GM21576 (cell line): ENCODE results near the gene PRKAG3.

Source experiments
- ATAC-seq: cut with Tn5 transposase; IDR thresholded peaks from one replicate; pipeline ENCODE4 v1.9.1; 2021; ENCODE audit warnings: mild to moderate bottlenecking, moderate library complexity; ENCODE audit not compliant: unreplicated experiment

Gene PRKAG3

DNA sequence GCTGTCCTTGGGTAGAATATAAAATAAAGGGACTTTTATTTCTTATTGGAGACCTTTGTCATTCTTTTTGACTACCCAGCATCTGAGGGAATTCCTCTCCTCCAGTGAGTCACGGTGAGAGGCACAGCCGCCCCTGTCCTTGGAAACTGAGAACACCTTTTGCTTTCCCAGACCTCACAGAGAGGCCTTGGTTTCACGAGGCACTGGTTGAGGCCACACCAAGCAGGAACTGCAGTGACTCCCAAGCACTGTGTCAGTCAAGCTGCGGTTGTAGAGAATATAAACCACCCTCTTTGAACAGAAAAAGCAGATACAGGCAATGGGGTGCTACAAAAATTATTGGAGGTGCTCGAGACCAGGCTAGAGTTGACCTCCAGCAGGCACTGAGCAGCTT lies 16.4 kb downstream of the PRKAG3 start:
- no peak for ATAC-seq

DNA sequence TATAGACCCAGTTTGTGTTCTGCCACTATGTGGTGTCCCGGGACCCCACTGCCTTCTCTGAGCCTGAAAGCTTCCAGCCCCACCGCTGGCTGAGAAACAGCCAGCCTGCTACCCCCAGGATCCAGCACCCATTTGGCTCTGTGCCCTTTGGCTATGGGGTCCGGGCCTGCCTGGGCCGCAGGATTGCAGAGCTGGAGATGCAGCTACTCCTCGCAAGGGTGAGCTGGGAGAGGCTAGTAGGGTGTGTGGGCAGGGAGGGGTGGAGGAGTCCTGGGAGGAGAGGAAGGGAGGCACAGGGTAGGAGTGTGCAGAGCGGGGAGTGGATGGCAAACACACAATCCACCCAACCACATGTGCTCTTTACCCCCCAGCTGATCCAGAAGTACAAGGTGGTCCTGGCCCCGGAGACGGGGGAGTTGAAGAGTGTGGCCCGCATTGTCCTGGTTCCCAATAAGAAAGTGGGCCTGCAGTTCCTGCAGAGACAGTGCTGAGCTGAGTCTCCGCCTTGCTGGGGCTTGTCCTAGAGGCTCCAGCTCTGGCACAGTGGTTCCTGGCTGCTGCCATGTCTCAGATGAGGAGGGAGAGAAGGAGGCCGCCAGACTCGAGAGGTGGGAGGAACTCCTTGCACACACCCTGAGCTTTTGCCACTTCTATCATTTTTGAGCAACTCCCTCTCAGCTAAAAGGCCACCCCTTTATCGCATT lies 16.9 kb downstream of the PRKAG3 start:
- no peak for ATAC-seq

DNA sequence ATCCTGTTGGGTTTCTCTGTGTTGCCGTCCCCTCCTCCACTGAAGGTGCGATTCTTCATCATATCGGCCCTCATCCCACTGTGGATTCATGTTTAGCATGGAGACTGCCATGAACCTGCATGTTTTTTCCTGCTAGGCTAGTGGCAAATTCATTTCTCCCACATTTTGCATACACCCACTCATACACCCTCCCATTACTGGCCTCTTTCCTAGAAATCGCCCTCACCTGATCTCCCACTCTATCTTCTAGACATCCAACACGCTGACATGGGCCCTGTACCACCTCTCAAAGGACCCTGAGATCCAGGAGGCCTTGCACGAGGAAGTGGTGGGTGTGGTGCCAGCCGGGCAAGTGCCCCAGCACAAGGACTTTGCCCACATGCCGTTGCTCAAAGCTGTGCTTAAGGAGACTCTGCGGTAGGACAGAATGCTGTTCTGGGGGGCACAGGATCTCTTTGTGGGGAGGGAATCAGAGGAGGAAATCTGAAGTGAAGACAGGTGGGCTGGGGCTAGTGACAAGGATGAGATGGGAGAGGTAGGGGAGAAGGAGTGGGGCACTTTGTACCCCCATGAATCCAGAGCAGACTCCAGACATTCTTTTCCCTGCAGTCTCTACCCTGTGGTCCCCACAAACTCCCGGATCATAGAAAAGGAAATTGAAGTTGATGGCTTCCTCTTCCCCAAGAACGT lies 17.7 kb downstream of the PRKAG3 start:
- ATAC-seq: no peak

DNA sequence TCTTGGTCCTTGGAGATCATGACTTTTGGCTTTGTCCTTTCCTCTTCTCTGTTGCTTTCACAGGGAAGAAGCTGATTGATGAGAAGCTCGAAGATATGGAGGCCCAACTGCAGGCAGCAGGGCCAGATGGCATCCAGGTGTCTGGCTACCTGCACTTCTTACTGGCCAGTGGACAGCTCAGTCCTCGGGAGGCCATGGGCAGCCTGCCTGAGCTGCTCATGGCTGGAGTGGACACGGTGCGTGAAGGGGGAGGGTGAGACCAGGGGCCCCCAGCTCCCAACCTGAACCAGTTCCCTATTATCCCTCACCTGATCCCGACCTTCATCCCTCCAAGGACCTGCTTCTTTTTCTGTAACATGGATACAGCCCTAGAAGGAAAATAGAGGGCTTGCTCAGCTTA lies 18.7 kb downstream of the PRKAG3 start:
- ATAC-seq: no peak

DNA sequence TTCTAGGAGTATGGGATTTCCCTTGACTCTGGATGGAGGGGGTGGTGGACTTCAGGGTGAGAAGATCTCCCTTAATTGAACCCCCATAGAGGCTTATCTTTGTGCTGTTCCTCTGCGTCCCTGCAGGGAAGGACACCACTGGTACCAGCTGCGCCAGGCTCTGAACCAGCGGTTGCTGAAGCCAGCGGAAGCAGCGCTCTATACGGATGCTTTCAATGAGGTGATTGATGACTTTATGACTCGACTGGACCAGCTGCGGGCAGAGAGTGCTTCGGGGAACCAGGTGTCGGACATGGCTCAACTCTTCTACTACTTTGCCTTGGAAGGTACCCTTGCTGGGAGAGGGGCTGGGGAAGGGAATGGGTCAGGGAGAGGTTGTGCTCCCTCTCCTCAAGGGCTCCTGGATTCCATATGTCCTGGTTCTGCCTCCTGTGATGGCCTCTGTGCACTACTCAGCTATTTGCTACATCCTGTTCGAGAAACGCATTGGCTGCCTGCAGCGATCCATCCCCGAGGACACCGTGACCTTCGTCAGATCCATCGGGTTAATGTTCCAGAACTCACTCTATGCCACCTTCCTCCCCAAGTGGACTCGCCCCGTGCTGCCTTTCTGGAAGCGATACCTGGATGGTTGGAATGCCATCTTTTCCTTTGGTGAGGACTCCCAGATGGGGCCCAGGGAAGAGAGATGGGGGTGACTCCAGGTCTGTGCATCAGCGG lies 19.3 kb downstream of the PRKAG3 start:
- no peak for ATAC-seq

DNA sequence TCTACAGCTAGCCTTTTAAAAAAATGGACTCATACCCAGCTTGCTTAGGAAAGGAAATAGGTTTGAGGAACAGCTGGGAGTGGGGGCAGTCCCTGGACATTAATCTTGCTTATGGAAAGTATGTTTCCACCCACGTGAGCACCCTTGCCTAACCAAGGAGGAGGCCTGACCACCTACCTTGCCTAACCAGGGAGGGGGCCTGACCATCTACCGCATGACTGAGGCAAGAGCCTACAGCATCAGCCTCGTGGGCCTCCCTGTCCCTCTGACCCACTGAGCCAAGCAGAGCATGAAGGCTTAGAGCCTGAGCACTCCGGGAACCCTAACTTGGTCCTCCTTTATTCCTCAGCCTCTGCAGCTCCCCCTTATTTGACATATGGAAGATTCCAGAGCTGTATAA lies 20.2 kb downstream of the PRKAG3 start:
- ATAC-seq: no peak

DNA sequence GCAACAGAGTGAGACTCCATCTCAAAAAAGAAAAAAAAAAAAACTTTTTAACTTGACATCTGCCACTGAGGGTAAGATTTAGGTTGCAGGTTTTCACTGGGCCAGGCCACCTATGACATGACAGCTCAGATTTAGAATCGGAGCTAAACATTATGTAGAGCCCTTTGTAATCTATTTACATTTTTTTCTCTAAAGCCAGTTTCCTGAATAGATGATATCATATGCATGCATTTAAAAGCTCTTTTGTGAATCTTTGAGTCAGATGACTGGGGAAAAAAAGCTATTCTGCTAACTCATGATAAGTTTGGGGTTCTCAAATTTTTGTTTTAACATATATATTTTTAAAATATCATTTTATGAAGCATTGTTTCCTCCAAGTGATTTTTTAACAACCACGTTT lies 21.3 kb downstream of the PRKAG3 start:
- ATAC-seq: no peak

DNA sequence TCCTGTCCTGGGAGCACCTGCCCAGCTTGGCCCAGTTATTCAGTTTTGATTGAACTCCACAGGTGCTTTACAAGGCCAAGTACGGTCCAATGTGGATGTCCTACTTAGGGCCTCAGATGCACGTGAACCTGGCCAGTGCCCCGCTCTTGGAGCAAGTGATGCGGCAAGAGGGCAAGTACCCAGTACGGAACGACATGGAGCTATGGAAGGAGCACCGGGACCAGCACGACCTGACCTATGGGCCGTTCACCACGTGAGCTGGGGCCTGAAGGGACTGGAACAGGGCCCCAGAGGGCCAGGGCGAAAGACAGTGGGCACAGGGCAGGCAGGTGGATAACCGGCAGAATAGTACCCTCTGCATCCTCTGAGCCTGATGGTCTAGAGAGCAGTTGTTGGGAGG lies 22.1 kb downstream of the PRKAG3 start:
- no peak for ATAC-seq

DNA sequence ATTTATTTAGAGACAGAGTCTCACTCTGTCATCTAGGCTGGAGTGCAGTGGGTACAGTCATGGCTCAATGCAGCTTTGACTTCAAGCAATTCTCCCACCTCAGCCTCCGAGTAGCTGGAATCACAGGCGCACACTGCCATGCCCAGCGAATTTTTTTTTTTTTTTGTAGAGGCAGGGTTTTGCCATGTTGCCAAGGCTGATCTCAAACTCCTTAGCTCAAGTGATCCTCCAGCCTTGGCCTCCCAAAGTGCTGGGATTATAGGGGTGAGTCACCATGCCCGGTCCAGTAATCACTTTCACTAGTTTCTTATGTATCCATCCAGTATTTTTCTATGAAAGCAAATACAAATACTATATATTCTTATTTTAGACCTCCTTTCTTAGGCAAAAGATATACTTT lies 24.0 kb downstream of the PRKAG3 start:
- ATAC-seq: no peak

DNA sequence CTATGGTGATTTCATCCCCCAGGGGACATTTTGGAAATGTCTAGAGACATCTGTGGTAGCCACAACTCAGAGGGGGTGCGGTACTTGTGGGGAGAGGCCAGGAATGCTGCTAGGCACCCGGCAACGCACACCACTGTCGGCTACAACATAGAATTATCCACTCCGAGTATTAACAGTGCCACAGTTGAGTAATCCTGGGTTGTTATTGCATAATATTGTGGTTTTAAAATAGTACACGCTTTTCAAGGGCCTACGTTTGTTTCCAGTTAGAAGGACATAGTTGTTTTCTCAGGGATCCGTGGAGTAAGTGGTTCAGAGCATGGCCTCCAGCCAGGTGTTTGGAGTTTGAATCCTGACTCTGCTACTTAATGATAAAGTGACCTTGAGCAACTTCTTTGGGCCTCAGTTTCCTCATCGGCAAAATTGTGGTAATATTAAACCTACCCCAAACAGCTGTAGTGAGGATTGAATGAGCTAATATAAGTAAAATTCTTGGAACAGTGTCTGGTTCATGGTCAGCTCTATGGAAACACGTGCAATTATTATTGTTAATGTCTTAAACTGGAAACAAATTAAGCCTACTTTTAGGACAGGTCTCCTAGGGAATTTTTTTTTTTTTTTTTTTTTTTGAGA lies 25.1 kb downstream of the PRKAG3 start:
- no peak for ATAC-seq

DNA sequence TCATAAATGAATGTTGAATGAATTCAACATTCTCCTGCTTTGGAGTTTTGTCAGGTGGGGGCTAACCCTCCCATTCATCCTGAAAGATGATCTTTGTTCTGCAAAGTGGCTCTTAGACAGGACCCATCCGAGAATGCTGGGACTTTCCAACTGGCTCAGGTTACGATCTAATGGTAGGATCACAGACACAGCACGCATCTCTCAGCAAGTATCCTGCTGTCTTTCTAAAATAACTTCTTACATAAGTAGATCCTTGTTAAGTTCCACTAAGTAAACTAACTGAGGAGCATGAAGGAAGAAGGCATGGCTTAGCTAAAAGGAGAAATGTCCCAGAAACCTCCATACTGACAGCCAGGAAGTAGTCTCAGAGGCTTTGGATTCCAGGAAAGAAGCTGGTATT lies 26.0 kb downstream of the PRKAG3 start:
- ATAC-seq: no peak

DNA sequence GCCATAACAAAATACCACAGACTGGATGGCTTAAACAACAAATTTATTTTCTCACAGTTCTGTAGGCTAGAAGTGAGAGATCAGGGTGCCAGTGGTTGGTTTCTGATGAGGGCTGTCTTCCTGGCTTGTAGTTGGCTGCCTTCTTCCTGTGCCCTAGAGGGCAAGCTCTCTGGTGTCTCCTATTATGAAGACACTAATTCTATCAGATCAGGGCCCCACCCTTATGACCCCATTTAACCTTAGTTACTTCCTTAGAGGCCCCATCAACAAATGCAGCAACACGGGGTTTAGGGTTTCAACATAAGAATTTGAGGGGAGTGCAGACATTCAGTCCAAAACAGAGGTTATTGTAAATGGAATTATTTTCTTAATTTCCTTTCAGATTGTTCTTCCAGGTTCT lies 26.8 kb downstream of the PRKAG3 start:
- no peak for ATAC-seq

DNA sequence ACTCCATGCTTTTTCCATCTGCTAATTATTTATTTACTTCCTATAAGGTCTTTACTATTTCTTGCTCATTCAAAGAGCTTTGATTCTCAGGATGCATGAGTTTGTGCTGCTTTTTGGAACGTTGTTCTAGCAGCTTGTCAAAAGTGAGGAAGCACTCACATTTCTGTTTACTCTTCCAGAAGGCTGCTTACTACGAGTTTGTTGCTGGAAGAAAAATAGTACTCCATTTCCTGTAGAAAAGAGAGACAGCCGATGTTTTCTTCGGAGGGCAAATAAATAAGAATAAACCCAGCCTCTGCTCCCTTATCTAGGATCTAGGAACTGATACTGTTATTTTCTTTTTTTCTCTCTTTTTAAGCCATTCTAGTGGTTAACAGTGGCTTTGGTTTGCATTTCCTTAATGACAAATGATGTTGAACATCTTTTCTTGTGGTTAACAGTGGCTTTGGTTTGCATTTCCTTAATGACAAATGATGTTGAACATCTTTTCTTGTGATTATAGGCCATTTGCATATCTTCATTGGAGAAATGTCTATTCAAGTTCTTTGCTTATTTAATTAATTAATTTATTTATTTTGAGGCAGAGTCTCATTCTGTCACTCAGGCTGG lies 29.1 kb downstream of the PRKAG3 start:
- no peak for ATAC-seq

DNA sequence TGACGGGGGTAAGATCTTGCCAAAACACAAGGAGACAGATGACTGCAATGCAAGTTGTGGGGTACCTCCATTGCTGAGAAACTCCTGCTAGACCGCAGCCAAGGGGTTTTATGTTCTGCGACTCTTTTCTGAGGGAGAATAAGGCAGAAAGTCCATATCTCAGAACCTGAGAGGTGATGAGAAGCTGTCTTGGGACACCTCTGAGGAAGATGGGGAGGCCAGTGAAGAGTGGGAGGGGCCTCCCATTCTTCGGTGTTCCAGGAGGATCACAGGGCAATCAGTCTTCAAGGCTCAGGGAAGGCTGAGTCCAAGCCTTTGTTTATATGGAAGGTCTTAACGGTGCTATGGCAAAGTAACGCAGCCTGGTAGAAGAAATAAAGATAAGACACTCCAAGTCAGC lies 31.6 kb downstream of the PRKAG3 start:
- ATAC-seq: no peak

DNA sequence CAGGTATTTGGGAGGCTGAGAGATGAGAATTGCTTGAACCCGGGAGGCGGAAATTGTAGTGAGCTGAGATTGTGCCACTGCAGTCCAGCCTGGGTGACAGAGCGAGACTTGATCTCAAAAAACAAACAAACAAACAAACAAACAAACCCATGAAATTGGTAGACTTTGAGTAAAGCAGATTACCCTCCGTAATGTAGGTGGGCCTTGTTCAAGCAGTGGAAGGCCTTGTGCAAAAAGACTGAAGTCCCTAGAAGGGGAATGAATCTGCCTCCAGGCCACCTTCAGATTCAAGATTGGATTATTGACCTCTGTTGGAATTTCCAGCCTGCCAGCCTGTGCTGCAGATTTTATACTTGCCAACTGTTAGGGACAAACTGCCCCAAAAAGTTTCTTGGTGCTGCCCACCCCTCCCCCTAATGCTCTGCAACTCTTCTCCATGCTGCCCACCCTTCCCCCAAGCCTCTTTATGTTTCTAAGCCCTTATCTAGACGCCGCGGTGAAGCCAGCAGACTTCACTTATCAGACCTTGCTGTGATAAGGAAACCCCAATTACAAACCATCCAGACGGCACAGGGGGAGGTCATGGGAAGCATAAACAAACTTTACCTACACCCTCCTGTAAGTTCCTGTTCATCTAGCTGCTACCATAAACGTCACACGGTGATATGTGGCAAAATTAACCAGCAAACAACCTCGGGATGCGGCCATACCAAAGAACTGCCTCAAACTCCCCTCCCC lies 32.7 kb downstream of the PRKAG3 start:
- no peak for ATAC-seq

DNA sequence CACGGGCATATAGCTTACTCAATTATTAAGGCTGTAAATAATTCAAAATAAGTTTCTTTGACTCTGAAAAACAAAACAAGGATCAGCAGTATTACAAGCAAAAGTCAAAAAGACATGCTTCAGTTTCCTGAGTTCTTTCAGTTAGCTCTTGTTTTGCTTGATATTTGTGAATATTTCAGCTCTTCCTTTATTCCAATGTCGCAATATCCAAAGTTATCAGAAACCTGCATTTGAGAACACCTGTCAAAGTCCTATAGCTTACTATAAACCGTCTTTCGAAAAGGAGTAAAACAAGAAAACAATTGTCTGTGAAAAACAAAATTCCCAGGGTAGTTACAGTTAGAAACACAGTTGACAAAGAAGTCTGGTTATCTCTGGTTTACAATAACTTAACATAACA lies 34.9 kb downstream of the PRKAG3 start:
- ATAC-seq: no peak

DNA sequence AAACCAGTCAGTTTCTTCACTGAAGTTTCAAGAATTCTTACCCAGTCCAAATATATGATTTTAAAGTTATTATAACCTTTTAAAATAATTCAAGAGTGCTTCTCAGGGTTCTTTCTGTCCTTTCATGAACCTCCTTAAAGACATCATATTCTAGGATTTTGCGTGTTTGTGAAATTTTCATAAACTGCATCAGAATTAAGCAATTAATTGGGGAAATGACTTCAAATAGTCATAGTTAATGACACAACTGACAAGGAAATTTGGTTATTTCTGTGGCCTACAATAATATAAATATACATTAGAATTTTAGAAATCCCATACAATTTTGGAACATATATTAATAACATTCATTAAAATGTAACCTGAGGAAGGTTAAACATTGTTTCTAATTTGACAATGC lies 39.2 kb downstream of the PRKAG3 start:
- ATAC-seq: no peak

DNA sequence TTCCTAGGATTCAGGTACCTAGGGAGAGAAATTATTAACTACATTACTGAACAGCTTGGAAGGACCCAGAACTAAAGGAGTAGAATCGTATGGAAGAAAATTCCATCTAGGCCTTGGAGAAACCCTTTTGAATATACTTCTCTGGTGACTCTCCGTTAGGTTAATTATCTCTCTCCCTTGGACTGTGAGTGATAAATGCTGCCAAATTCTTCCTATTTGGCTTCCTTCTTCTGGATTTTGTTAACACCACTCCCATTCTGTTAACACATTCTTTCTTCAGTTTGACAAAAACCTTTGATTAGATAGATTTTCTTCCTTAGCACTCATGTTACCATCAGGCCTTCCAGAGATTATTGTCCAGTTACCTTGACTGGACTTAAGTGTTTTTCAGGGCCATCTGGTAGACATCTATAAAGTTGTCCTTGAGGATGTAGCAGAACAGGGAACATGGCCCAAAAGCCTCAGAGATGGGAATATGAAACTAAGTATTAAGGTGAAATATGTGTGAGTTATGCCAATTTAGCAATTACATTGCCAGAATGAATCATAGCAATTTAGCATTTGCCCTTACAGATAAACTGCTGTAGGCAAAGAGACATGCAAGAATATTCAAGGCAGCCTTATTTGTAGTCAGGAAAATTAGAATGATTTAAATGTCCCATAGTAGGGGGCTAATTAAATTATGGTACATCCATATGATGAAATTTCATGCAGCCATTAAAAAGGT lies 42.9 kb downstream of the PRKAG3 start:
- no peak for ATAC-seq

DNA sequence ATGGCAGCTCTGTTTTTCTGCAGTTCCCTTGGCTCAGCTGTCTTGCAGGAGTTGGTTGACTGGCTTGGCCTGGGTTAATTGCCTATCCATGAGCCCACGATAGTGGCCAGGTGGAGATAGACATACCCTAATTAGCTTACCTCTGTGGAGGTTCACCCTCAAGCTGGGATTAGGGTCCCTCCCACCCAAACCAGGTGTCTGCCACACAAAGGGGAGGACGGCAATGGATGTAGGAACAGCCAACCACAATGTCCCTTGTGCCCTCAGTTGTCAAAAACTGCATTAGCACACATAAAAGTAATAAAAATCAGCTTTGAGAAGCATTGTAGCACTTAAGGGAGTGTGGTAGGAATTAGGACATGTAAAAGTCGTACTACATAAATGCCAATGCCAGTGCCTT lies 45.5 kb downstream of the PRKAG3 start:
- no peak for ATAC-seq

DNA sequence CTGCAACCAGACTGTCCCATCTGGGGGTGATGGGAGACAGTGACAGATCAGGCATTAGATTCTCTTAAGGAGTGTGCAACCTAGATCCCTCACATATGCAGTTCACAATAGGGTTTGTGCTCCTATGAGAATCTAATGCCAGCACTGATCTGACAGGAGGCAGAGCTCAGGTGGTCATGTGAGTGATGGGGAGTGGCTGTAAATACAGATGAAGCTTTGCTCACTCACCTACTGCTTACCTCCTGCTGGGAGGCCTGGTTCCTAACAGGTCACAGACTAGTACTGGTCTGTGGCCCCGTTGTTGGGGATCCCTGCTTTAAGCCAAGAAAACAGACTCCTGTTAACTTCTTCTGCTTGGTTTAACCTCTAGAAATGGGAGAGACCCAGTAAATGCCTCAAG lies 46.5 kb downstream of the PRKAG3 start:
- no peak for ATAC-seq
